Stimulated activated CD8-positive, alpha-beta memory T cell treated with anti-CD3 and anti-CD28 coated beads, Interleukin-12 subunit alpha, Interleukin-12 subunit beta, amount 100 ng/mL, for 24 hours (primary cell): ENCODE results near the gene CDC23.

ENCODE experiments used
- DNase-seq: peaks from one replicate; pipeline ENCODE4 v3.0.0-alpha.2; 2020; ENCODE audit errors: extremely low read depth

CDC23 gene

DNA sequence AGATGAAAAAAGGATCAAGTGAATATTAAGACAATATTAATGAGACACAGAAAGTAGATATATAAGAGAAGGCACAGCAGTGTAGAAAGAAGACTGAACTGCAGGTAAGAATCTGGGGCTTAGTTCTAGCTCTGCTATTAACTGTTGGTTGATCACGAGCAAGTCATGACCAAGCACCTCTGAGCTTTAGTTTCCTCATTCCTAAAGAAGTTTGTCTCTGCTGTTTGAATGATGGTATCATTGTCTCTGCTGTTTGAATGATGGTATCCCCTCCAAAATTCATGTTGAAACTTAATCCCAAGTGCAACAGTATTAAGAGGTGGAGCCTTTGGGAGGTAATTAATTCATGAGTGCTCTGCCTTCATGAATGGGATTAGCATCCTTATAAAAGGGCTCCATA, 71.4 kb downstream of the CDC23 start:
- DNase-seq = no peak

DNA sequence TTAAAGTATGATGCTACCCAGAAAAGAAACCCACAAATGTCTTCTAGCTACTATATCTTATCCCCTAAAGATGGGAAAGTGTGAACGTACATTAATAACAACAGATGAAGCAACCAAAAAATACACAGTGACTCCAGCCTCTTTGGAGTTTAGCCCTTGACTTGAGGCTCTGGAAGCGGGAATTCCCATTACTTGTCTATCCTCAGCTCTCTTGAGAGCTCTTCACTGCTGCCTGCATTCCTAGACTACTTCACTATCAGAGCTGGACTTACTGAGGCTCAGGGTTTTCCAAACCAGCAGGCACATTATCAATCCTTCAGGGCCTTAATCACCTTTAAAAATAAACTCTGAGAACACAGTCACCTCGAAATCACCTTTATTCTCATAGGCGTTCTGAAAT, 72.9 kb downstream of the CDC23 start:
- DNase-seq = no peak

DNA sequence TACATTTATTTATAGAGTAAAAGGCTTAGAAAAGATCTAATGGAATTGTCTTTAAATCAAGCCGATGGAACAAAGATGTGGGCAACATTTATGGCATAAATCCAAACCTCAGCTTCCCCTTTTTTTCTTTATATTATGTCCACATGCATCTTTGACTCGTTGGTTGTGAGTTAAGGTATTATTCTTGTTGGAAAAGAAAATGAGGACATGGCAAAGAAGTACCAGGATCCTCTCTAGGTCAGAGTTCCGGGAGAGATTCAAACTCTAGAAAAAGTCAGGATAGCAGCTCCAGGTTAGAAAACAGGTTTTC, 73.4 kb downstream of the CDC23 start:
- no peak for DNase-seq

DNA sequence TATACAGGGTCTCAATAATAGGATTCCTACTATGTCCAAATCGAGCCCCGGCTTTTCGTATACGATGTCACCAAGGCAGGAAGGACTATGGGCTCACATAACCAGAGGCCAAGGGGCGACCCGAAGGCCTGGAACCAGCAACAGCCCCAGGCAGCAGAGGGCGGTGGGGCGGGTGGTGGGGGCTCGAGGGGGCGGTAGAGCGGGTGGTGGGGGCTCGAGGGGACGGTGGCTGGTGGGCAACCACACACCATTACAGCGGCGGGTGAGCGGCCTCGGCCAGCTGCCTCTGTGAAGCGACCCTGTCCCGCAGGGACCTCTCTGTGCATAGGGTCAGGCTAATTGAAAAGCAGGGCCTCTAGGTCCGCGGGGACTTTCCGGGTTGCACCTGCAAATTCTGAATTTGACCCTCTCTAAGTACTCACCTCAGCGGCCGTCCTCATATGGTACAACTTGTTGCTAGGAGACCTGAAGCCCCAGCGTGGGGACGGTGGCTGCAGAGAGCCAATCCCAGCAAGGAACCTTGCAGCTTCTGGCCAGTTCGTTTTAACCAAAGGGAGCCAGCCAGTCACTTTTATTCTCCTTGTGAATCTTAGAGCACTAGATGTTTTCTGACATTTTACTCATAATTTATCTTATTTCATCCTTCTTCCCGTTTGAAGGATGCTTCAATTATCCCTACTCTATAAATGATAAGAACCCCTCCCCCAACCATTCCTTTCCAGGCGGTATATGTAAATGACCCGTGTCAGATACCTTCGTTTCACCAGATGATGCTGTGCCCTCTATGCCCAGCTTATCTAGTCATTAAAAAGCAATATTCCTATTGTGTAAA, 74.0 kb downstream of the CDC23 start, which contains the start of gene NME5:
TSS of gene NME5 (minus strand) at position 480 of the 832 bp plus-strand sequence. CDS start 648 bp downstream, outside the sequence.
- no peak for DNase-seq
